Amniotic epithelial cell (primary cell): ENCODE results near the gene HRH3.

Experiments used
- DNase-seq: peaks from one replicate; pipeline ENCODE4 v3.0.0-alpha.2; 2010; ENCODE audit warnings: low read depth

HRH3 gene

GRCh38 chr20:62229667-62230066 lies 9.6 kb upstream of the HRH3 start:
- DNase-seq, result no peak

DNA sequence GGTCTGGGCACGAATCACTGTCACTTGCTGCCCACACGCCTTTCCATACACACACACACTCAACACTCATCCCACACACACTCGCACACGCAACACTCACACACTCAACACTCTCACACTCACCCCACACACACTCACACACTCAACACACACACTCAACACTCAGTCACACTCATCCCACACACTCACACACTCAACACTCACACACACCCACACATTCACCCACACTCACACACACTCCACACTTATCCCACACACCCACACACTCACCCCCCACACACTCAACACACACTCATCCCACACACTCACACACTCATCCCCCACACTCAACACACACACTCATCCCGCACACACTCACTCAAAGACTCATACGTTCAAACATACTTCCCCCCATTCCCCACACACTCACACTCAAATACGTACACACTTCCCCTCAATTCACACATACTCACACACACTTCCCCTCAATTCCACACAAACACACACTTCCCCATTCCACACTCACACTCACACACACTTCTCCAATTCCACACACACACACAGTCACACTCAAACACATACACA lies 9.0 kb upstream of the HRH3 start:
- no peak for DNase-seq

DNA sequence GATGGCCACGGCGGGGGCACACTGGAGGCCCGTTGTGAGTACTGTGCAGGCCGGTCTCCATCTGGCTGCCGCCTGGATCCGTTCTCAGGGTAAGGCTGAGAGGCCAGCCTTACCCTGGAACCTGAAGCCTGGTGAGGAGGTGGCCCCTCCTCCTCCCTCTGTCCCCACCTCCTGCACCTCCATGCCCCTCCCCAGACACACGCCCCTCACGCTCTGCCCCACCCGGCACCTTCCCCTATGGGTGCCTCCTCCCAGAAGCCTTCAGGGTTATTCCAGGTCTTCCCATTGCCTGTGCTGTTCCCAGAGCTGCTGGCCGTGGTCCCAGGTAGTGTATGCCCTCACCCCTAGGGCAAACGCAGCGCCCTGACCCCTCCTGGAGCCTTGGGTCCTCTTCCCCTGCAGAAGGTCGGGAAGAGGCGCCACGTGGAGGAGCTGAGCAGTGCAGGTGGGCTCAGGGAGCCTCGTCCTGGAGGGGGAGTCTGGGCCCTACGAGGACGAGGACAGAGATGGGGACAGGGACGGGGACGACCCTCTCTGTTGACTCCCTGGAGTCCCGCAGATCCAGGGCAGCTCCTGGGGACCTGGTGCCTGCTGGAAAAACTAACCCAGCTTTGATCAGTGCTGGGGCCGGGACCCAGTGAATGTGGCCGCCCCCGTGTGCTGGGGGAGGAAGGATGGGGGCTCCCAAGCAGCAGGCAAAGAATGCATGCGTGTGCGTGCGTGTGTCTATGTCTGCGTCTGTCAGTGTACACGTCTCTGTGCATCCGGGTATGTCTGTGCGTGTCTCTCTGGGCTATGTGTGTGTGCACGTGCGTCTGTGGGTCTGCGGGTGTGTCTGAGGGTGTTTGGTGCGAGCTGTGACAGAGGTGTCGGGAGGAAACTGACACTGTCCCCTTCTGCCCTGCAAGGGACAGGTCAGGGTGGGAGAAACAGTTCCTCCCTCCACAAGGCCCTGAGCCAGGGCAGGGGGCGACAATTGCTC lies 8.2 kb upstream of the HRH3 start:
- DNase-seq, result no peak

DNA sequence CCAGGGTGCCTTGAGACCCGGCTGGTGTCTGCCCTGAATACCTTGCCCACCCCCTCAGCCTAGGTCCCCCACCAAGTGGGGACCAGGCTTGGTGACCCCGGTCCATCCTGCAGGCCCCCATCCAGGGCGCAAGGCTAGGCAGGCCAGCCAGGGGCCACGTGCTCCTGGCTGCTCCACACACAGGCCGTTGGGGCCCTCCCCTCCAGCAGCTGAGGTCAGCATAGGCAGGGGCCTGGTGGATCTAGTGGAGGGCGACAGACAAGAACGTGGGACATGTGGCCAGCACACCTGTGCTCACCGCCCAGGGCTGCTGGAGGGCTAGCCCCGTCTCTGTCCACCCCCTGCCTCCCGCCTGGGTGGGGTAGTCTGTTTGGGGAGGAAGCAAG lies 7.5 kb upstream of the HRH3 start:
- no peak for DNase-seq

- no peak for DNase-seq
Observed at GRCh38 chr20:62226707-62227590, 6.9 kb upstream of the HRH3 start.

- DNase-seq, result no peak
Observed at GRCh38 chr20:62225820-62226635, 6.0 kb upstream of the HRH3 start.

- DNase-seq, result no peak
Observed at GRCh38 chr20:62225026-62225425, 4.9 kb upstream of the HRH3 start.

GRCh38 chr20:62224113-62224855 lies 4.2 kb upstream of the HRH3 start:
- no peak for DNase-seq

GRCh38 chr20:62223571-62223970 lies 3.5 kb upstream of the HRH3 start:
- DNase-seq, result no peak

DNA sequence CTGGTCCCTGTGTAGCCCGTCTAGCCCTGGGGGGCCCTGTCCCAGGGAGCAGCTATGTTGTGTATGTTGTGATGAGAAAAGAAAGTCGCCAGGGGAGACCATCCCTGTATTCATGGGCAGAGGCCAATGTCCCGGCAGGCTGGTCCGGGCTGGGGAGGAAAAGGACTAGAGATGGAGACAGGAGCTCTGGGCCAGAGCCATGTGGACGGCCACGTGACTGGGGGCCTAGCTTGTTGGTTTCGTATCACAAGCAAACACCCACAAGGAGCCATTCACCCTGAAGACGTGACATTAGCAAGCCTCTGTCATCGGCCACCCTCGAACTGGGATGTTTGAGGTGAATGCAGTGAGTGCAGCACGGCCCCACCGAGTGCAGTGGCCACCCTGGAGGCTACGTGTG lies 2.9 kb upstream of the HRH3 start:
- DNase-seq, result no peak

GRCh38 chr20:62222266-62222850 lies 2.3 kb upstream of the HRH3 start:
- DNase-seq, result no peak

- no peak for DNase-seq
Observed at GRCh38 chr20:62220666-62221568, 839 bp upstream of the HRH3 start.

- no peak for DNase-seq
Observed at GRCh38 chr20:62219101-62219991, 732 bp downstream of the HRH3 start.

- DNase-seq, result no peak
Observed at GRCh38 chr20:62217913-62218773, 1.9 kb downstream of the HRH3 start.

DNA sequence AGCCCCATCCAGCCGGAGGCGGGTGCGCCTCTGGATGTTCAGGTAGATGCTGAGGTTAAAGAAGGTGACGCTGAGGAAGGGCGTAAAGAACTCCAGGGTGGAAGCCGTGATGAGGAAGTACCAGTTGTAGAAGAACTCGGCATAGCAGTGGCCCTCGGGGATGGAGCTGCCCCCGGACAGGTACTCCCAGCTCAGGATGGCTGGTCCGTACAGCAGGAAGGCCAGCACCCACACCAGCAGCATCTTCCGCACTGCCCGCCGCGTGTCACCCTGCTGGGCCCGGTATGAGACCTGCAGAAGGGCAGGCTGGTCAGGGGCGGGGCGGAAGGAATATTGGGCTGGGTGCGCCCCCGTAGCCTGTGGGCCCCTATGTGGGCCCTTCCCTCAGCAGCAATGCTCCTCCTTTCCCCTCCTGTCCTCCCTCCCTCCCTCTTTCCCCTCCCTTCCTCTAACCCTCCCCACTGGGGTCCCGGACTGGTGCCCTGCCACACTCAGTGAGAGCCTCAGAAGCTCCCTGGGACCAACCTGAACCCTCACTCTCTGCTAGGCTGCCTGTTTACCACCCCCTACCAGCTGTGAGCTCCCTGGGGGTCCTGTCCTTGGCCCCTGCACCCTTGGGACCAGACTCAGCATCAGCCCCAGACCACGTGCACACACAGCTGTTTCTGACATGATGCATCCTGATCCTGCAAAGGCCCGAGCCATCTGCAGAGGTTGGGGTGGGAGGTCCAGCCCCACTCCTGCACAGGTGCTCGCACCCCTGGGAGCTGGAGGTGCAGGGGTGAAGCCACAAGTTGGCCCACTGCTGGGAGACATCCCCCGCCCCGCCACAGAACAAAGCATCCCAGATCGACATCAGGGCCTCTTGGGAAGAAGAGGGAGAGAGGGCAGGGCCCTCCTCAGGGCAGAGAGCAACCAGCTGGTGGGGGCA lies 3.2 kb downstream of the HRH3 start:
- no peak for DNase-seq

DNA sequence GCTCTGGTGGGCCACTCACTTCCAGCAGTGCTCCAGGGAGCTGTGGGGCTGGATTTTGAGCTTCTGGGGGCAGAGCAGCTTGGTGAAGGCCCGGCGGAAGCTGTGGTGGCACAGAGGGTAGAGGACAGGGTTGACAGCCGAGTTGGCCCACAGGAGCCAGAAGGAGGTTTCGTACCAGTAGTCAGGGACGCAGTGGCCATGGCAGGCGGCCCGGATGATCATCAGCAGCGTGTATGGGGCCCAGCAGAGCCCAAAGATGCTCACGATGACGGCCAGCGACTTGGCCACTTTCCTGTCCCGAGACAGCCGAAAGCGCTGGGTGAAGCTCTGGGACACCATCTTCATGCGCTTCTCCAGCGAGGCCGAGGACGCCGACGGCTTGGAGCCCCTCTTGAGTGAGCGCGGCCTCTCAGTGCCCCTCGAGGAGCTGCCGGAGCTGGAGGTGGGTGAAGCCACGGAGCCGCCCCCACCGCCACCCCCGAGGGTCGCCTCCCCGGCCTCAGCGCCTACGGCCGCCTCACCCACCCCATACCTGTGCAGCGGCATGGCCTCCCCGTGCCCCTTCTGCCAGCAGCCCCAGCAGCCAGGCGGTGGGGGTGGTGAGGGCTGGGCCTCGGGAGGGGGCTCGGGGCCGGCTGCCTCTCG lies 4.0 kb downstream of the HRH3 start:
- no peak for DNase-seq
